Stomach (tissue), 9 donors: ENCODE results near the gene KRTAP4-8. TPM values are rescaled to one million over a fixed set of nuclear protein-coding genes. Genes with fewer than 3 reads are reported as not detected.
"Not testable (repeated sequence)": the region's sequence is repeated elsewhere in the genome, so short reads cannot be mapped to it uniquely, and the experiment has no call there.

Experiments
- DNase-seq, 2 donors: peaks; one replicate each; pipeline versions ENCODE4 v3.0.0 to v3.0.0-alpha.2; 2013 to 2019
- H3K27ac ChIP-seq, 5 donors: fragments of 200-600 bp in 4 of 5; sonication (generic) in 4 of 5; one replicate each; pipeline ENCODE4 v1.5.1; 2013 to 2019; ENCODE audit warnings: mild to moderate bottlenecking in 1 of 5, moderate library complexity in 1 of 5
- H3K27me3 ChIP-seq, 3 donors: fragments of 200-600 bp; sonication (generic); one replicate each; pipeline ENCODE4 v1.5.1; 2017 to 2019; ENCODE audit warnings: mixed run types in 1 of 3
- H3K36me3 ChIP-seq, 4 donors: fragments of 200-600 bp; sonication (generic); 1 replicate in 3 of 4; 2 replicates in 1 of 4; pipeline ENCODE4 v1.5.1; 2016 to 2019
- H3K4me1 ChIP-seq, 4 donors: fragments of 200-600 bp; sonication (generic); one replicate each; pipeline ENCODE4 v1.5.1; 2016 to 2019
- H3K4me3 ChIP-seq, 4 donors: fragments of 200-600 bp; sonication (generic) in 3 of 4; one replicate each; pipeline ENCODE4 v1.5.1; 2016 to 2019; ENCODE audit warnings: mild to moderate bottlenecking in 1 of 4
- H3K9me3 ChIP-seq, 4 donors: fragments of 200-600 bp; sonication (generic); one replicate each; pipeline ENCODE4 v1.5.1; 2016 to 2019
- CTCF ChIP-seq, 7 experiments: fragments of 450-650 bp in 4 of 7; fragments of 200-600 bp in 3 of 7; sonication (generic) in 3 of 7; IDR thresholded peaks; one replicate each; pipeline ENCODE4 v1.5.1; 2016 to 2019; ENCODE audit warnings: antibody characterized with exemption in 7 of 7, control low read depth in 2 of 7, mild to moderate bottlenecking in 1 of 7
- EP300 ChIP-seq: sonication (generic); formaldehyde crosslinking; IDR thresholded peaks from one replicate; pipeline ENCODE4 v1.6.1; 2017; ENCODE audit warnings: antibody characterized with exemption
- POLR2A ChIP-seq, 4 donors: fragments of 450-650 bp; IDR thresholded peaks; one replicate each; pipeline ENCODE4 v1.6.1; 2016; ENCODE audit warnings: antibody characterized with exemption in 4 of 4, control low read depth in 2 of 4, mild to moderate bottlenecking in 1 of 4, moderate library complexity in 1 of 4
- POLR2AphosphoS5 ChIP-seq, 3 donors: sonication (generic); formaldehyde crosslinking; IDR thresholded peaks; one replicate each; pipeline ENCODE4 v1.6.1; 2016; ENCODE audit warnings: antibody characterized with exemption in 3 of 3
- WGBS, 5 donors: extraction: QIAGEN DNeasy Blood & Tissue Kit in 3 of 5; methylation state at CpG; one replicate each; pipeline versions ENCODE4 v1.1.5 to v1.1.7; 2013 to 2018; 5-methylcytosine and 5-hydroxymethylcytosine counted together
- intact Hi-C: fragments of 100-400 bp; cut with DNase I; formaldehyde crosslinking; loops from one replicate; pipeline ENCODE4 v1.15.1; 2023; ENCODE audit warnings: low total_unique reads
- polyA plus RNA-seq, 3 donors: library from polyadenylated mRNA; stranded (reverse); fragments of 200-250 nt; gene quantifications; one replicate each; pipeline ENCODE4 v1.2.3, GENCODE V29; 2013
- total RNA-seq, 5 donors: library from RNA; depleted of rRNA; stranded (reverse); fragments of >200 nt; gene quantifications; one replicate each; pipeline versions ENCODE4 v1.1.0 to v1.2.3, GENCODE V29; 2014 to 2016
- donor health status: healthy with polysubstance abuse.
- donor health status: Bipolar disorder and iron deficiency.
- donor health status: healthy.

The KRTAP4-8 gene
- total and polyA plus RNA-seq, 8 donors, result not detected

GRCh38 chr17:41127371-41127770 is 29.4 kb upstream of the KRTAP4-8 start:
- Histone ChIP-seq H3K4me1 (no peaks in the 10 kb centered on the region), H3K27ac (no peak overlapping the region), H3K27me3 (peaks cover 0 to 8% (median 6%) of the 10 kb centered on the region in 3 donors), H3K36me3 (no peaks in the 10 kb centered on the region), H3K9me3 (no peaks in the 10 kb centered on the region), H3K4me3 (no peak overlapping the region)
- DNase-seq, result no peak
- 28 to 56% (median 41%) methylated on average over 1 of the region's 1 CpG for WGBS, 5 donors
- intact Hi-C loops, result no loop called here
- TF ChIP-seq POLR2AphosphoS5 (IDR thresholded peaks at IDR 0.05) (no peak), POLR2A (IDR thresholded peaks at IDR 0.05) (no peak), EP300 (no peak), CTCF (IDR thresholded peaks at IDR 0.05) (no peak)

GRCh38 chr17:41126412-41126811 is 28.5 kb upstream of the KRTAP4-8 start:
- Histone ChIP-seq H3K9me3 (no peaks in the 10 kb centered on the region), H3K36me3 (no peaks in the 10 kb centered on the region), H3K4me3 (no peak overlapping the region), H3K27ac (no peak overlapping the region), H3K4me1 (no peaks in the 10 kb centered on the region), H3K27me3 (peaks cover 0 to 8% (median 6%) of the 10 kb centered on the region in 3 donors)
- TF ChIP-seq POLR2A (IDR thresholded peaks at IDR 0.05), result no peak
- no peak for TF ChIP-seq POLR2AphosphoS5 (IDR thresholded peaks at IDR 0.05)
- no peak for TF ChIP-seq EP300
- no peak for TF ChIP-seq CTCF (IDR thresholded peaks at IDR 0.05)
- WGBS, 5 donors, result 78 to 86% (median 86%) methylated on average over 3 of the region's 3 CpGs
- intact Hi-C loops, result no loop called here
- no peak for DNase-seq

GRCh38 chr17:41125064-41125463 is 27.1 kb upstream of the KRTAP4-8 start:
- WGBS, 5 donors, result 72 to 99% (median 97%) methylated on average over 2 of the region's 2 CpGs
- TF ChIP-seq POLR2A (IDR thresholded peaks at IDR 0.05) (no peak), POLR2AphosphoS5 (IDR thresholded peaks at IDR 0.05) (no peak)
- Histone ChIP-seq H3K27ac (no peak overlapping the region), H3K9me3 (no peaks in the 10 kb centered on the region), H3K27me3 (peaks cover 0 to 8% (median 6%) of the 10 kb centered on the region in 3 donors), H3K4me3 (no peak overlapping the region), H3K36me3 (no peaks in the 10 kb centered on the region), H3K4me1 (no peaks in the 10 kb centered on the region)
- DNase-seq, result no peak
- intact Hi-C loops, result no loop called here

GRCh38 chr17:41123991-41124371 is 26.0 kb upstream of the KRTAP4-8 start, which contains the start of gene KRTAP4-12:
Gene KRTAP4-12, minus strand, starts transcription at chr17:41124182. Its CDS starts 60 bp downstream, at chr17:41124122.
- H3K27me3 ChIP-seq, H3K36me3 ChIP-seq, H3K27ac ChIP-seq, H3K9me3 ChIP-seq, H3K4me3 ChIP-seq, H3K4me1 ChIP-seq, intact Hi-C loops, DNase-seq: not testable (repeated sequence)
- WGBS, 5 donors, result 56 to 88% (median 75%) methylated on average over 2 to 3 of the region's 3 CpGs

- DNase-seq, H3K4me1 ChIP-seq, H3K36me3 ChIP-seq, H3K27me3 ChIP-seq, H3K4me3 ChIP-seq, intact Hi-C loops, H3K9me3 ChIP-seq, H3K27ac ChIP-seq: not testable (repeated sequence)
- 68 to 82% (median 76%) methylated on average over 8 to 12 of the region's 12 CpGs for WGBS, 5 donors
Observed at GRCh38 chr17:41123292-41123990, 25.5 kb upstream of the KRTAP4-8 start.

GRCh38 chr17:41121742-41122141 is 23.8 kb upstream of the KRTAP4-8 start:
- intact Hi-C loops, result no loop called here
- H3K27ac ChIP-seq, result no peak overlapping the region
- no peaks in the 10 kb centered on the region for H3K4me1 ChIP-seq
- H3K4me3 ChIP-seq, result no peak overlapping the region
- no peak for DNase-seq
- no peaks in the 10 kb centered on the region for H3K36me3 ChIP-seq
- H3K9me3 ChIP-seq, result no peaks in the 10 kb centered on the region
- no peak for TF ChIP-seq EP300
- TF ChIP-seq CTCF (IDR thresholded peaks at IDR 0.05), result no peak
- TF ChIP-seq POLR2AphosphoS5 (IDR thresholded peaks at IDR 0.05), result no peak
- TF ChIP-seq POLR2A (IDR thresholded peaks at IDR 0.05), result no peak
- WGBS, 5 donors, result 83 to 96% (median 92%) methylated on average over 2 of the region's 2 CpGs
- H3K27me3 ChIP-seq, result peaks cover 0 to 17% (median 6%) of the 10 kb centered on the region in 3 donors

- DNase-seq, H3K4me1 ChIP-seq, H3K9me3 ChIP-seq, intact Hi-C loops, H3K27ac ChIP-seq, H3K36me3 ChIP-seq, H3K4me3 ChIP-seq: not testable (repeated sequence)
- peaks cover 0 to 28% (median 6%) of the 10 kb centered on the region in 3 donors for H3K27me3 ChIP-seq
- whole genome bisulfite sequencing, 5 donors, result 52 to 64% (median 58%) methylated on average over 11 of the region's 11 CpGs
Observed at GRCh38 chr17:41119696-41120690, 22.1 kb upstream of the KRTAP4-8 start.
